SIG-M5 treated with dmso at 0.1 percent for 504 hours (cell line): ENCODE measurements around the gene SLC37A1.
"Not testable (repeated sequence)": the region's sequence is repeated elsewhere in the genome, so short reads cannot be mapped to it uniquely, and the experiment has no call there.

Experiments
- DNase-seq: peaks from one replicate; lab custom pipeline; 2025; ENCODE audit not compliant: unreplicated experiment; lab: John Stamatoyannopoulos, UW

Gene SLC37A1

DNA sequence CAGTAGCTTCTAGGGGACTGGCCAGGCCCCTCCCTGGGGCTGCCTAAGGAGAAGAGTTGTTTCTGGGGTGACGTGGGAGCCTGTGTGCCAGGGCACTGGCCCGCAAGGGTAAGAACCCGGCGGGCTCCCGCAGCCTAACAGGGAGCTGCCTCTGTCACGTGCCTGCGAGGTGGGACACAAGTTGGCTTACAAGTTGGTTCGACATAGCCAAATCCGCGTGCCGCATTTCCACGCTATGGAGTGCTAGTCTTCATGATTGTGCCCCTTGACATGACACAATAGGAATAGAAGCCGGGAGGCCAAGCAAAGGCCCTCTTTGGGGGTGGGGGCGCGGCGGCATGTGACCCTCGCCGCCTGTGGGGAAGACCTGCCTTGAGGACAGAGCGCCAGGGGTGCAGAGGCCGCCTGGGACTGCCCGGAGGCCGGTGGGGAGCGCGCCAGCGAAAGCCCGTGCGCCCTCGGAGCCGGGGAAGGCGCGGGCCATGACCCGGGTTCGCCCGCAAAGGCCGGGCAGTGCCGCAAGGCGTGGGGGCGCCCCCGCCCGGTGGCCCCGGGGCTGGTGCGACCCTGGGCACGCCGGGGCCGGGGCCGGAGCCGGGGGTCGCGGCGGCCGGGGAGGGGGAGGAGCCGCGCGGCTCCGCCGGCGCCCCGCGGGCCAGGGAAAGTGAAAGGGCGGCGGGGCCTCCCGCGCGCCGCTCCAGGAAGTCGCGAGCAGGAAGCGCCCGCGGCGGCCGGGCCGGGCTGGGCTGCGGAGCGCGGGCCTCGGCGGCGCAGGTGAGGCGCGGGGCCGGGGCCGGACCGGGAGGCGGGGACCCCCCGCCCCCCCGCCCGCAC is at the start of gene SLC37A1:
Gene SLC37A1 (plus strand): TSS at position 702 of the 834 bp plus-strand sequence. CDS start 4,603 bp downstream, outside the sequence.
- peak; percentile 31 for DNase-seq

DNA sequence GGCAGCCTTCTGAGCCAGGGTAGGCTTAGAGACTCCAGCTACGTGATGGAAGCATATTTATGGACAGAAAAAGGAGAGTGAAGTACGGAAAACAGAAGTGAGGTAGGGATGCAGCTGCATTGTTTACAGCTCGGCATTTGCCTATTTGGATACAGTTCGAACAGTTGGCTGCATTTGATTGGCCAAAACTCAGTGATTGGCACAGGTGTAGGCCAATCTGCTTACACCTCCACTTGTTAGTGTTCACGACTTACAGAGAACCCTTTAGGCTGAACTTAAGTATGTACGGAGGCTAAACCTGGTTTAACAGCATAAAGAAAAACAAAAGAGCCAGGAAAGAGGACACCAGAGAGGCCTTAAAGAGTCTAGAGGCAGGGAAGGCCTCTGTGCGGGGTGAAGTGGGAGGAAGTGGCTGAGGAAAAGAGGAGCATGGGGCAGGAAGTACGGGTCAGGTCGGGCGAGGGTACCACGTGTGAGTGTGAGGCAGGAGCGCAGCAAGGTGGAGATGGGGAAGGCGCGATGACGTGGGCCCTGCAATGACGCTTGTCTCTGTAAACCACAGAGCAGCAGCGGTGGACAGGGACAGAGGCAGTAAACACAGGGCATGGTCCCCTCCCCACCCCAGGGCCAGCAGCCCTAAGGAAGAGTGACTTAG is 49.7 kb upstream of the SLC37A1 start:
- DNase-seq: peak; percentile 28

DNA sequence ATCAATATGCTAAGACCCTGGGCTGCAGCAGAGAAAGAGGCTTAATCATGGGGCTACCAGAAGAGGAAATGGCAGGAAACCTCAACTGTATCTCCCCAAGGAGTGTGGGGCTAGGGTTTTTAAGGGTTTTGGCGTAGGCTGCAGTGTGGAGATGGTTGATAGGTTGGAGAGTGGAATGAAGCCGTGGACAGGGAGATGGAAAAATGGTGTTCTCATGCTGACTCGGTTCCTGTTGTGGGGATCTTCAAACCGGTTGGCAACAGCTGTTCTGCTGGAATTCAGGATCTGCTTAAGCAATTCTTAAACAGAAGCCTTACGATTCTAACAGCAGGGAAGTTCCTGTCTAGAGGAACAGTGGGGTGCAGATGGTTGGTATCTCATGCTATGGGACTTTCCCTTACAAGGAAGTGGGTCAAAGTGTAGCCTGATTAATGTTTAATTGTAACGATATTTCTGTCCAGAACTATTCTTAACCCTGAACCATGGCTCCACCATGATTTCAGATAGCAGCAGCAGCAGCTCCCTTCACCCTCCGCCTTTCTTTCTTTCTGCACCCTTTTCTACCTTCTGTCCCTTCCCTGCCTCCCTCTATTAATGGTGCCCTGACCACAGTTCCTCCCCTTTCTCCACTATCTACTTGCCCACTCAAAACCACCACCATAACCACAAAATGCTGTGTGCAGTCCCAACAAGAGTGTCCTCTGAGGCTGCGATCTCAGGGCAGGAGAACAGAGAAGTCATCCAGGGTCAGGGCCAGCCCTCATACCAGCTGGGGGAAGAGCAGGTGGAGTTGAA is 48.4 kb upstream of the SLC37A1 start:
- peak; percentile 60 for DNase-seq

DNA sequence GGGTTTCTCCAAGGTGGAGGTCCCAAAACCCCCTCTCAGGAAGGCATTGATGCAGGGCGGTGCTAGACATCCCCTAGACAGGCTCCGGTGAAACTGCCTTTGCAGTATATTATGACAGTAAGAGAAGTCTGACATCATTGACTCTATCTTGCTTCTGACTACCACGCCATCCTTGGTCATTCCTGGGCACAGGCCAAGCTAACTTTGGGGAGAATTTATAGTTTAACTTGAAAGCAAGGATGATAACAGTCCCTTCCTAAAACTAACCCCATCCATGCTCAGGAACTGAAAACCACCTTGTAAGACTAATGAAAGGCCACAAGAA is 47.9 kb upstream of the SLC37A1 start:
- DNase-seq: no peak

DNA sequence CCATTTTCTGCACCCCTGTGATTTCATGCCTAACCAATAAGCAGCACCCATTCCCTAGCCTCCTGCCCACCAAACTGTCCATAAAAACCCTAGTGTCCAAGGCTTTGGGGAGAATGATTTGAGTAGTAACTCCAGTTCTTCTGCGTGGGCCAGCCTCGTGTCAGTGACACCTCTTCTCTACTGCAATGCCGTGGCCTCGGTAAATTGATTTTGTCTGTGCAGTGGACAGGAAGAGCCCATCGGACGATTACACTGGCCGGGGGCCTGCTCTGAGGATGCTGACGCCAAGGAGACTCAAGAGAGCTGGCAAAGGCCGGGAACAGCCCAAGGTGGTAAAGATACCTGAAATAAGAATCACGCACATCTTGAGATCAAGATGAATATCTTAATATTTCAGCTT is 47.0 kb upstream of the SLC37A1 start:
- no peak for DNase-seq

DNA sequence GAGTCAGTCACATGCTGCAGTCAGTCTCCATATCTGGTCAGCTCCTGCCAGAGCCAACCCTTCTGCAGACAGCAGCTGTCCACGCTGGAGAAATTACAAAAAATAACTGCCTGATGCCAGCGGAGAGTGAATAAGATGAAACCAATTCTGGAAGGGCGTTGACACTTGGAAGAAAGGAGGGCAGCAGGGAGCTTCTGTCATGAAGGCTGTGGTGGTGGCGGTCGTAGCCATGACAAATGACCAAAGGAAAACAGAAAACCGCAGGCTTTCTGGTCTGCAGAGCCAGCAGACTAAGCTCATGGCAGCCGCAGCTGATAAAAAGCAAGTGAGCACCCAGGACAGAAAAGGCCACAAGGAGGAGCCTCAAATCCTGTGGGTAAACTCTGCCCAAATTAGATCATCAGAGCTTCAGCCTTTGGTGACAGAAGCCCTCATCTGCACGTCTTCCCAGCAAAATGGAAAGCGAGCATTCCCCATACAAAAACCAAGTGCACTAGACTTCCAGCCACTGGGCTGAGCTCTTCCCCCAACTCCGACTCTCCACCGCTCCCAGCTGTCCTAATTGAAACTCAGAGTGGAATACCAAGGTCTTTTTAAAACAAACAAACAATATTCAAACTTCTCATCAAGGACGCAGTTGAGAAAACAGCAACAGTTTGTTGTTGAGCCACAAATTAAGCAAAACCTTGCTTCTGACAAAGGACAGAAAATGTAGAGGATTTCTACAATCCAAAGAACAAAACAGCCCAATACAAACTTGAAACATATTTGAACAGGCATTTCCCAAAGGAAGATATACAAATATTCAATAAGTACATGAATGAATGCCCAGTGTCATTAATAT is 46.3 kb upstream of the SLC37A1 start:
- peak; percentile 47 for DNase-seq

DNA sequence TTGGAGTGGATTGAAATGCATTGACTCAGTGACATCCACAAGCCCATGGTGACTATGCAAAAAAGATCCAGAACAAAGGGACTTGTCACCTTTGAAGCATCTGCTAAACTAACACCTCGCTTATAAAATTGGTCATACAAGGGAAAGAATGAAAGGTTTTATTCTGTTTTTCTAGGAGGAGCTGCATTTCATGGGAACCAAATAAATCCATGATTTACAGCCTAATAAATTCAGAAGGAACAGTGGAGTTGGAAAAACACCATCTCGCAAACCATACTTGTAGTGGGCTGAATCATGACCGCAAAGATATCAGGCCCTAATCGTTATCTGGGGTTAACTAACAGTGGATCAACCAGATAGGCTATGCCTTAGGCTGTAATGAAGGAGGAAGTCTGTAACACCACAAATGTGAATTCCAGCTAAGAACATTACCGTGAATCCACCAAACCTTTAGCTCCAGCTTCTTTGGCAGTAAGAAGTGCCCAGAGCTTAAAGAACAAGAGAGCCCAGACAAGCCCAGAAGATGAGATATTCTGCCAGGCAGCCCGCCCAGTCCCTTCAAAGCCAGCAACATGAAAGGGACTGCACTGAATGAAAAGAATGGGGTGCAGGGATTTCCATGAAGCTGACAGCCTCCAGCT is 45.0 kb upstream of the SLC37A1 start:
- no peak for DNase-seq

DNA sequence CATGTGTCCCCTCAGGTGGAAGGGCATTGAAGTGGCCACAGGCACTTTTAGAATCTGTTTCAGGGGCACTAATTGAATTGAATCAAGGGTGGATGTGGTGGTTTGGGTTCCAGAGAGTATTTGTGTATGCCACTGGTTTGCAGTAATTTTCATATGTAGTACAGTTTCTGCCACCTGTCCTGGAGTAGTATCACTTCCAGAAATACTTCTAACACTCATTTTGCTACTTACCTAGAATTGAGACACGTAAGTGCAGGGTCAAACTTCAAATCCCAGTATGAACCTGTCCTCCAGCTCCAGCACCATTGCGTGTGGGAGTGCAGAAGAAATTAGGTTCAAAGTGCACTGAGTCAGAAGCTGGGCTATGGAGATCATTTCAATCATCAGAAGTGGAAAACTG is 44.4 kb upstream of the SLC37A1 start:
- DNase-seq: no peak

DNA sequence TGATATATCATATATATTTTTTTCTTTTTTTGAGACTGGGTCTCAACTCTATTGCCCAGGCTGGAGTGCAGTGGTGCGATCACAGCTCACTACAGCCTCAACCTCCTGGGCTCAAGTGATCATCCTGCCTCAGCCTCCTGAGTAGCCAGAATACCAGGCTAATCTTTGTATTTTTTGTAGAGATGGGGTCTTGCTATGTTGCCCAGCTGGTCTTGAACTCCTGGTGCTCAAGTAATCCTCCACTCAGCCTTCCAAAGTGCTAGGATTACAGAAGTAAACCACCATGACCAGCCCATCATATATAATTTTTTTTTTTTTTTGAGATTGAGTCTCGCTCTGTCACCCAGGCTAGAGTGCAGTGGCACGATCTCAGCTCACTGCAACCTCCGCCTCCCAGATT is 43.9 kb upstream of the SLC37A1 start:
- not testable (repeated sequence) for DNase-seq

DNA sequence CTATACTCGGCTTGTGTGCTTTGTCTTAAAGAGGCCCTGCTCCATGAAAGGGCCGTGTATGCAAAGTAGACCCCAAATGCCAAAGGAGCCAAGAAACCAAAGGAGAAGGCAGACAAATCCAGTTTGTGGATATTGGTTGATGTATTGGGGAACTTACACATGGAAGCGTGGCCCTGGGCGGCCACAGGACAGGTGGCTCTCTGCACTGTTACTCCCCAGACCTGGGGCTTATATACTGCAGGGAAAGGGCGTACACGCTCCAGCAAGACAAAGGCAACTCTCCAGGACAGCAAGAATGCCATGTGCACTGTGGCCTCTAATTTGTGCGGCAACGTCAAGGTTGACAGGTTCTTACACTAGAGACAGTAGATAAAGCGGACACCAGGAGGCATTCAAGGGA is 42.4 kb upstream of the SLC37A1 start:
- DNase-seq: no peak

DNA sequence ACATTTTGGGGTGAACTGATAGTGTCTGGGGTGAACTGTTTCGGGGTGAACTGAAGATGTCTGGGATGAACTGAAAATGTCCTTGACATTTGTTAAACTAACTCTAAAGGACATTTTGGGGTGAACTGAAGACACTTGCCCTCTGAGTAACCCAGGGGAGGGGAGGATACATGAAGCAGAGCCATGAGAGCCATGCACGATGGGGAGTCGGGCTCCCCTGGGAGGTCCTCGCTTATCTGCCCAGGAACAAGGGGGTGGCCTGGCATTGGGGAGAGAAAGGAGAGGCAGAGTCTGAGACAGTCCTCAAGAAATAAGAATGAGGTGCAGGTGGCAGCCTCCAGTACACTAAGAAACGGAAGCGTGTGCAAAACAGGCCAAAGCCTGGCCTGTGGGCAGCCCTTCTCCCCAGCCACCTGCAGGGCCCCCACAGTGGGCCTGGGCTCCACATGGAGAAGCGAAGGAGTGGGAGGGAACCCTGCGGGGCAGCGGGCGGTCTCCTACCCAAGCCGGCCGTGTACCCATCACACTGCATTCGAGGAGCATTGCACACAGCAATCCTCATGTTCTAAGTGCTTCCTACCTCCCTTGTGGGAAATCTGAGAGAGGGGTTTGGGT is 41.8 kb upstream of the SLC37A1 start:
- no peak for DNase-seq

DNA sequence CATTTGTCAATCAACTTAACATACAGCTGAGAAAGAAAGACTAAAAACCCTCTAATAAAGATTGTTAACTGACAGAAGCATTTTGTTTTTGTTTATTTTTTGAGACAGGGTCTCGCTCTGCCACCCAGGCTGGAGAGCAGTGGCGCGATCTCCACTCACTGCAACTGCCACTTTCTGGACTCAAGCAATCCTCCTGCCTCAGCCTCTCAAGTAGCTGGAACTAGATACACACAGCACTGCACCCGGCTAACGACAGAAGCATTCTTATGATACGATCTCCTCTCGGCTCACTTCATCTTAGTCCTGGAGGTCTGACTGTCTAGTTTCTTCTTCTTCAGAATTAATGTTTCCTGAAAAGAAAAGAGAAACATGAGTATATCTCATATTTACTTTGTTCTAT is 41.1 kb upstream of the SLC37A1 start:
- DNase-seq: no peak

DNA sequence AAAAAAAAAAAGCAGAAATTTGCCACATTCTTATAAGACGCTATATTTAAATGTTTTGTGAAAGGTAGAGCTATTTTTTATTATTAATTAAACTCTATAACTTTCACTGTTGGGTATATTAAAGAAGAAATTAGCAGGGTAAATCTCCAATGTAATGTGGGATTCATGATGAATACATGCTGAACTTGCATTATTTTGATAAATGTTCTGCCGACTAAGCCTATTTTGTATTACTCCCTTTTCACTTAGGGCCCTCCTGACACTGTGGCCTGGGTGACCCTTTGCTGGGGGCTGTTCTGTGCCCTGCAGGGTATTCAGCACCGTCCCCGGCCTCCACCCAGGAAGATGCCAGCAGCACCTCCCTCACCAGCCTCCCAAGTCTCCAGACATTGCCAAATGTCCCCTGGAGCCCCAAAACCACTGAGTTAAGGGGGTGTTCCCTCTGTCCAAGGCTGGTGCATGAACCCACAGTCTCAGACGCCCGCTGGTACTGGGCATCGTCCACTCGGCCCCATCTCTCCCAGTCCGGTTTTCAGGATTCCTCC is 40.1 kb upstream of the SLC37A1 start:
- no peak for DNase-seq

DNA sequence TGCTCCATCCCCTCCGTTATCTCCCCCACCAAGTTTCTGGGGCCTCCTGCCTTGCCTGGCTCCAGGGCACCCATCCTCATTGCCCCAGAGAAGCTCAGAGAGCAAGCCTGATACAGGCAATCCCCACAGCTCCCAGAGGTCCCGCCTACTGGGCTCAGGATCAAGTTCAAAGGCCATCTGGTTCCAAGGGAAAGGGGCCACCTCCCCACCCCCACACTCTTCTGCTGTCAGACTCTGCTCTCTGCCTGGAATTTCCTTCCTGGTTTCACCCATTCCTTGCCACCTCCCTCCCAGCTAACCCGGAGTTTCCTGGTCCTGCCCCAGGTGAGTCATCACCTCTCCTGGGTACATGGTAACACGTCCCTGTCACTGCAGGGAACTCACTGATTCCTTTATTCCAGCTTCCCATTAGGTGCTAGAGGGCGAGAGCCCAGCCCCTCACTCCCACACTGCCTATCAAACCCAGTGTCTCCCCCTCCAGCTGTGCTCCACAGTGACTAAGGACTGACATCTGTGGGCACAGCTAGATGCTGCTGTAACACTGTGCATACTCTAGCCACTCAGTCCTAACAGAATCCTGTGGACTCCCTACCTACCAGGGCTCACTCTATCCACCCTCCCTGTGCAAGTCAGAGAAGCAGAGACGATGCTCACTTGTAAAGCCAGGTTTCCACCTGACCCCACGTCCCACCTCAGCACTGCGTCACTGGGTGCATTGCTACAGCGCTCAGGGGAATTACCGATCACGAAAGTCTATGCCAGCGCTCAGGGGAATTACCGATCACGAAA is 39.4 kb upstream of the SLC37A1 start:
- peak; percentile 42 for DNase-seq

DNA sequence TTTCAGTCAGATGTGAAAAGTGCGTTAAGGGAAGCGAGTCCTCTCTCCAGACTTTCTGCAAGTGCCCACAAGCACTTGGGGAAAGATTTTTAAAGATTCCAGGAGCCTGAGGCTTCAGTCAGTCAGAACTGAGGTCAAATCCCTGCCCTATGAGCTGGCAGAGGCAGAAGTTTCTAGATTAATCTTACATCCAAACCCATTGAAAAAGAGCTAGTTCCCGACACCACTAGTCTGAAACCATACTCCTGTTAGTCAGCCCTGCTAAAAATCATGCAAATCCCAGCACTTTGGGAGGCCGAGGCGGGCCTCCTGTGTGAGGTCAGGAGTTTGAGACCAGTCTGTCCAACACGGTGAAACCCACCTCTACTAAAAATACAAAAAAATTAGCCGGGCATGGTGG is 38.6 kb upstream of the SLC37A1 start:
- DNase-seq: no peak

DNA sequence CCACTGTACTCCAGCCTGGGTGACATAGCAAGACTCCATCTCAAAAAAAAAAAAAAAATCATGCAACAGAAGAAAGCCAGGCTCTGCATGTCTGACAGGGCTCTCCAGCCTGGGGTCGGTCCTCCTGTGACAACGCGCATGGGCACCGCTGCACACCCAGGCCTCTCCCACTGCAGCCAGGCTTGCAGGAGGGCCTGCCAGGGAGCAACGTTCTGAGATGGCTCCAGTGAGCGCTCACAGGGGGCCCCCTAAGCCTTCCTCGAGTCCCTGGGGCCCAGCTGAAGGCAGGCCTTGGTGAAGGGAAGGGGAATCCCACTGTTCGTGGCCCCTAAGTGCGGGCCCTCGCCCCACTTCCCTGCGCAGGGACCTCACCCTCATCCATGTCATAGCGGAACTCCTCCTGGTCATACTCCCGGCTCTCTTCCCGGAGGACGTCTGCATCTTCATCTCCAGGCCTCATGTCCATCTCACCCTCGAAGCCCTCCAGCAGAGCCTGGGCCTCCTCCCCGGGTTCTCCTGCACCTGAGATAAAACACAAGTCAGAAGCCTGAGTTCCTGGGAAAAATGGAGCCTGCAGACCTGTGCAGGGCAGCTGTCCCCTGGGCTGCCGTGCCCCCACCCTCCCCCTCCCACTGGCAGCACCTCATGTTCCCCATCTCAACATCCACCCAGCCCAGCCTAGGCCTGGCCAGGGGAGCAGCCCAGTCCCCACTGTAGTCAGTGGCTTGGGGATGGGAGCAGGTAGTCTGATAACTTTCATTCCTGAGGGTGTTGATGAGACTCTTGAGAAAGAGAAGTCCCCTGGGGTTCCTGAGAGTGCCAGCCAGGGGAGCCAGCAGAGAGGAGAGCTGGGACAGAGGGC is 37.9 kb upstream of the SLC37A1 start:
- no peak for DNase-seq

DNA sequence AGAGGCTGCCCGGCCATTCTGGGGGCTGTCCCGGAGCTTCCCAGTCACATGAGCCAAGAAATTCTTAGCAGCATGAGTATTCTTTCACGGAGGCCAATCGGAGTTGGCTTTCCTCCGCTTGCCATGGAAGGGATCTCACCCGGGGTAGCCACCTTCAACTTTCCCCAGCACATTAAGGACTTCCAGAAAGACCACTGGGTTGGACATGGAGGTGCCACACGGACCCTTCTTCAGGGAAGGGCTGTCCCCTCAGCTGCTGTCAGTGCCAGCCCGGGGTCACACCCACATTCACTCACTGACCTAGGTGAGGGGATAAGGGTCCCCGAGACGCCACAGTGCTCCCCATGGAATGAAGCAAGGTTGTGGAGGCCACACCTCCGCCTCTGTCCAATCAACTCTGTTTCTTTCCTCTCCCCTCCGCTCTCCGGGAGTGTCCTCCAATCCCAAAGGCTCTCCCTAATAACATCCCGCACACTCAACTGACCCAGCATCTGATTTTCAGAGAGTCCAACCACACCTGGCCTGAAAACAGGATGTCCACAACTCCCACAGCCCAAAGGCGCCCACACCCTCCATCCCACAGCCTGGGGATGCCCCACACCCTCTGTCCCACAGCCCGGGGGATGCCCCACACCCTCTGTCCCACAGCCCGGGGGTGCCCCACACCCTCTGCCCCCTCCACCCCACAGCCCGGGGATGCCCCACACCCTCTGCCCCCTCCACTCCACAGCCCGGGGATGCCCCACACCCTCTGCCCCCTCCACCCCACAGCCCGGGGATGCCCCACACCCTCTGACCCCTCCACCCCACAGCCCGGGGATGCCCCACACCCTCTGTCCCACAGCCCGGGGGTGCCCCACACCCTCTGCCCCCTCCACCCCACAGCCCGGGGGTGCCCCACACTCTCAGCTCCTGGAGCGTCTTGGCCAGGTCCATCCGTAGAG is 37.0 kb upstream of the SLC37A1 start:
- no peak for DNase-seq
